NCI-H2196 (cell line): ENCODE measurements around the gene TBCCD1.
"Not testable (repeated sequence)": the region's sequence is repeated elsewhere in the genome, so short reads cannot be mapped to it uniquely, and the experiment has no call there.

Source experiments
- DNase-seq: peaks from one replicate; lab custom pipeline; 2025; ENCODE audit not compliant: unreplicated experiment; lab: John Stamatoyannopoulos, UW

TBCCD1 gene

GRCh38 chr3:186596568-186597287, 29.6 kb upstream of the TBCCD1 start:
- no peak for DNase-seq

GRCh38 chr3:186594591-186595113, 27.5 kb upstream of the TBCCD1 start:
- no peak for DNase-seq

- DNase-seq: no peak
Observed at GRCh38 chr3:186593862-186594261, 26.7 kb upstream of the TBCCD1 start.

GRCh38 chr3:186592682-186593081, 25.5 kb upstream of the TBCCD1 start:
- DNase-seq: no peak

GRCh38 chr3:186590580-186591295, 23.6 kb upstream of the TBCCD1 start:
- DNase-seq: no peak

GRCh38 chr3:186589856-186590579, 22.9 kb upstream of the TBCCD1 start:
- DNase-seq: peak; percentile 51

- no peak for DNase-seq
Observed at GRCh38 chr3:186589121-186589520, 22.0 kb upstream of the TBCCD1 start.

- DNase-seq: no peak
Observed at GRCh38 chr3:186588632-186589031, 21.5 kb upstream of the TBCCD1 start.

GRCh38 chr3:186587183-186587582, 20.0 kb upstream of the TBCCD1 start:
- no peak for DNase-seq

- DNase-seq: not testable (repeated sequence)
Observed at GRCh38 chr3:186586245-186586644, 19.1 kb upstream of the TBCCD1 start.

GRCh38 chr3:186583831-186584230, 16.7 kb upstream of the TBCCD1 start:
- DNase-seq: no peak

GRCh38 chr3:186582541-186582940, 15.4 kb upstream of the TBCCD1 start:
- no peak for DNase-seq

- DNase-seq: no peak
Observed at GRCh38 chr3:186580785-186581184, 13.6 kb upstream of the TBCCD1 start.

- no peak for DNase-seq
Observed at GRCh38 chr3:186577521-186577920, 10.4 kb upstream of the TBCCD1 start.

- no peak for DNase-seq
Observed at GRCh38 chr3:186571644-186572013, 4.5 kb upstream of the TBCCD1 start.

GRCh38 chr3:186570941-186571643, 4.0 kb upstream of the TBCCD1 start:
- no peak for DNase-seq

- peak; percentile 100 for DNase-seq
Observed at GRCh38 chr3:186570096-186570940, 3.2 kb upstream of the TBCCD1 start, which contains the start of gene DNAJB11. TSS of gene DNAJB11 (plus strand) at chr3:186570720. CDS start at chr3:186570898, 178 bp downstream.

- no peak for DNase-seq
Observed at GRCh38 chr3:186569779-186570095, 2.6 kb upstream of the TBCCD1 start.

GRCh38 chr3:186569361-186569760, 2.2 kb upstream of the TBCCD1 start:
- not testable (repeated sequence) for DNase-seq

GRCh38 chr3:186566772-186567071, 417 bp downstream of the TBCCD1 start:
- peak; percentile 60 for DNase-seq
